IPS DF 6.9 (cell line): Measurements from ENCODE around the gene HP1BP3.
"Not testable (repeated sequence)": the region's sequence is repeated elsewhere in the genome, so short reads cannot be mapped to it uniquely, and the experiment has no call there.

Experiments used
- DNase-seq: peaks from one replicate; pipeline ENCODE4 v3.0.0-alpha.2; 2013; ENCODE audit warnings: low read depth, low spot score
- H3K27ac ChIP-seq: one replicate; pipeline ENCODE4 v1.5.1; 2013; ENCODE audit warnings: low read length, control low read depth
- H3K27me3 ChIP-seq: 2 replicates; pipeline ENCODE4 v1.6.1; 2013; ENCODE audit warnings: mild to moderate bottlenecking, low read length; ENCODE audit not compliant: control insufficient read depth, insufficient read depth
- H3K36me3 ChIP-seq: 2 replicates; pipeline ENCODE4 v1.6.1; 2013; ENCODE audit warnings: low read length; ENCODE audit not compliant: control insufficient read depth, insufficient read depth
- H3K4me1 ChIP-seq: 2 replicates; pipeline ENCODE4 v1.6.1; 2013; ENCODE audit warnings: low read length; ENCODE audit not compliant: control insufficient read depth, insufficient read depth
- H3K4me3 ChIP-seq: 2 replicates; pipeline ENCODE4 v1.5.1; 2013; ENCODE audit warnings: mild to moderate bottlenecking, low read length
- H3K9me3 ChIP-seq: 2 replicates; pipeline ENCODE4 v1.6.1; 2013; ENCODE audit warnings: low read length, inconsistent platforms; ENCODE audit not compliant: control insufficient read depth, insufficient read depth
- WGBS: extraction: QIAGEN DNeasy Blood & Tissue Kit; methylation state at CpG from one replicate; pipeline ENCODE4 v1.1.7; 2013; ENCODE audit warnings: mixed read lengths, missing lambda C conversion rate; ENCODE audit not compliant: insufficient read length, insufficient coverage; 5-methylcytosine and 5-hydroxymethylcytosine counted together

HP1BP3 gene

GRCh38 chr1:20720631-20721091, 66.4 kb downstream of the HP1BP3 start:
- WGBS = no CpG with 5 or more reads among the region's 12 CpGs
- no peaks in the 10 kb centered on the region for H3K27me3 ChIP-seq
- H3K9me3 ChIP-seq = no peaks in the 10 kb centered on the region
- H3K4me1 ChIP-seq = peaks cover 4% of the 10 kb centered on the region; the same call in 1 of the 2 replicates
- H3K36me3 ChIP-seq = no peaks in the 10 kb centered on the region; the same call in 1 of the 2 replicates
- no peak for DNase-seq
- H3K4me3 ChIP-seq = no peak overlapping the region
- no peak overlapping the region for H3K27ac ChIP-seq

DNA sequence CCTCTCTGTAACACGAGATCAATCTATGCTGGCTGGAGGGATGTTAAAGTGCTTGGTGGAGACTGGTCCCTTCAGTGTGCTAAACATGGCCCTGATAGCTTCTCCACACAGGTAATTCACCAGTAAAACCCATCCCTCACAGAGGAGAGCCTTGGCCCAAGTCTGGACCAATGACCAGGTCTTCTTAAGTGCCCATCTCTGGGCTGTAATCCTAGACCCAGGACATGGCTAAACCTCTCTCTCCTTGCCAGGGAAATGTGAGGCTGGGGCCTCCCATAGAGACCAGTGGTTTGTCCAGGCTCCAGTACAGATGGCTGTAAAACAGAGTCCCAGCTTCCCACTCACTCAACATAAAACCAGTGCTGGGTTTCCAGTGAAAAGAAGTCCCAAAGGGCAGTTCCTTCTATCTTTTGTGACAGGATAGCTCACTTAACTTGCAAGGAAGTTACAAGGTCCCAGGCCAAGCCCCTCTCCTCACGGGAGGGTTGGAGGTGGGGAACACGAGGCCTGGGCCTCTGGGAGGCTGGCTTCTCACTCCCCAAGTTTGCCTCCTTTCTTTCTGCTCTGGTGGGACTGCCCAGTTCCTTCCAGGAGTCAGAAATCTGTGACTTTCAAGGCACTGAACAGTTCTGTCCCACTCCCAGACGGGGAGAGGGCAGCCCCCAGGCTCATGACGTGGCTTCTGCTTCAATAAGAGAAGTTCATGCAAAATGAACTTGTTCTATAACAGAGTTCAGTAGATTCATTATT, 67.1 kb downstream of the HP1BP3 start:
- Histone ChIP-seq H3K9me3 (no peaks in the 10 kb centered on the region), H3K4me1 (peaks cover 4% of the 10 kb centered on the region; the same call in 1 of the 2 replicates), H3K4me3 (no peak overlapping the region), H3K27ac (no peak overlapping the region), H3K27me3 (no peaks in the 10 kb centered on the region), H3K36me3 (no peaks in the 10 kb centered on the region; the same call in 1 of the 2 replicates)
- DNase-seq = no peak
- no CpG with 5 or more reads among the region's 5 CpGs for WGBS

DNA sequence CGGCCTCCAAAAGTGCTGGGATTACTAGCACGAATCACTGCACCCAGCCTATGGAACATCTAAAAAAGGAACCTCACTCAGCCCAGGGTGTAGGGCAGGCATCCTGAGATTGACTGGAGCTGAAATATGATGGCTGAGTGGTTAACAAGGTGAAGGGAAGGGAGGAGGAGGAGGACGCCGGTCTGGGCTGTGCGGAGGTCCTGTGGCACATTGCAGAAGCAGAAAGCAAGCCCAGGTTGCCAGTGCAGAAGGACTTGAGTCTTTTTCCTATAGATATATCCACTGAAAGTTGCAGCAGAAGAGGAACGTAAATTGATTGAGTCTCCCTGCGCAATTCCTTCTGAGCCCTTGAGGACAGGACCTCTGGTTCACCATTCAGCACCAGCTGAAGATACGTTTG, 67.8 kb downstream of the HP1BP3 start:
- Histone ChIP-seq H3K4me1 (peaks cover 4% of the 10 kb centered on the region; the same call in 1 of the 2 replicates), H3K36me3 (no peaks in the 10 kb centered on the region; the same call in 1 of the 2 replicates), H3K4me3 (no peak overlapping the region), H3K27me3 (no peaks in the 10 kb centered on the region), H3K27ac (no peak overlapping the region), H3K9me3 (no peaks in the 10 kb centered on the region)
- DNase-seq = no peak
- no CpG with 5 or more reads among the region's 8 CpGs for WGBS

DNA sequence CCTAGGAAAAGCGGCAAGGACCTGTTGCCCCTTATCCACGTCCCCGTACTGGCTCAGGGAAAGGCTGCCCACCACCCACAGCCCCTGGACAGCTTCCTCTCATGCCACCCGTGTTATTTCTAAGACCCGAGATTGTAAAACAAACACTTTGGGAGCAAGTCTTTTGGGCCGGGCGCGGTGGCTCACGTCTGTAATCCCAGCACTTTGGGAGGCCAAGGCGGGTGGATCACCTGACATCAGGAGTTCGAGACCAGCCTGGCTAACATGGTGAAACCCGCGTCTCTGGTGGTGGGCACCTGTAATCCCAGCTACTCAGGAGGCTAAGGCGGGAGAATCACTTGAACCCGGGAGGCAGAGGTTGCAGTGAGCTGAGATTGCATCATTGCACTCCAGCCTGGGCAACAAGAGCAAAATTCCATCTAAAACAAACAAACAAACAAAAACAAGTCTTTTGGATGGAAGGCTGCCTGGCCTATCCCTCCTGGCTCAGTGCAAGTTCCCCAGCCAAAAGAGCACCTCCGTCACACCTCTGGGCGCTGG, 68.7 kb downstream of the HP1BP3 start:
- not testable (repeated sequence) for H3K27ac ChIP-seq, DNase-seq, H3K27me3 ChIP-seq, H3K9me3 ChIP-seq, H3K36me3 ChIP-seq, H3K4me1 ChIP-seq
- H3K4me3 ChIP-seq = peak overlapping the region; percentile 67; the same call in 1 of the 2 replicates
- no CpG with 5 or more reads among the region's 17 CpGs for WGBS

GRCh38 chr1:20717452-20718342, 69.4 kb downstream of the HP1BP3 start, which contains the start of gene KIF17:
Gene KIF17 (minus strand): TSS chr1:20718007. CDS start chr1:20717706, 301 bp downstream.
- H3K4me1 ChIP-seq = peaks cover 3% of the 10 kb centered on the region; the same call in 1 of the 2 replicates
- H3K9me3 ChIP-seq = no peaks in the 10 kb centered on the region
- no peaks in the 10 kb centered on the region for H3K36me3 ChIP-seq
- H3K27me3 ChIP-seq = no peaks in the 10 kb centered on the region
- no CpG with 5 or more reads among the region's 112 CpGs for WGBS
- H3K27ac ChIP-seq = no peak within 1 kb of the TSS
- DNase-seq = no peak
- H3K4me3 ChIP-seq = peak within 1 kb of the TSS; percentile 67

DNA sequence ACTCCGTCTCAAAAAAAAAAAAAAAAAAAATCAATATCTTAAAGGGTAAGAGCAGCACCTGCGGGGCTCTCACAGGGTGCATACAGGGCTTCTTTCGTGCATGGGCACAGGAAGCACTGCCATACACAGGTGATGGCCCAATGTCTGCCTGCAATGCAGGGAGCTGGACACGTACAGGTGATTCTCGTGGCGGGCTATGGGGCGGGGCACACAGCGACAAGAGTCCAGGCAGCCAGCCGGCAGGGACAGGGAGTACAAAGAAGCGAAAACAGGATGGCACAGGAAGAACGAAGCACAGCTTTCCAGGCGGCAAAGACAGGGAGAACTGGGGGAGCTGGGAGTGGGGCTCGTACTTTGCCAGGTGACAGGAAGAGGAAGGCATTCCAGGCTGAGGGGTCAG, 70.9 kb downstream of the HP1BP3 start:
- WGBS = no CpG with 5 or more reads among the region's 13 CpGs
- H3K27me3 ChIP-seq = no peaks in the 10 kb centered on the region
- peaks cover 2% of the 10 kb centered on the region; the same call in 1 of the 2 replicates for H3K4me1 ChIP-seq
- H3K27ac ChIP-seq = no peak overlapping the region
- H3K36me3 ChIP-seq = no peaks in the 10 kb centered on the region
- no peak for DNase-seq
- H3K9me3 ChIP-seq = no peaks in the 10 kb centered on the region
- no peak overlapping the region for H3K4me3 ChIP-seq

DNA sequence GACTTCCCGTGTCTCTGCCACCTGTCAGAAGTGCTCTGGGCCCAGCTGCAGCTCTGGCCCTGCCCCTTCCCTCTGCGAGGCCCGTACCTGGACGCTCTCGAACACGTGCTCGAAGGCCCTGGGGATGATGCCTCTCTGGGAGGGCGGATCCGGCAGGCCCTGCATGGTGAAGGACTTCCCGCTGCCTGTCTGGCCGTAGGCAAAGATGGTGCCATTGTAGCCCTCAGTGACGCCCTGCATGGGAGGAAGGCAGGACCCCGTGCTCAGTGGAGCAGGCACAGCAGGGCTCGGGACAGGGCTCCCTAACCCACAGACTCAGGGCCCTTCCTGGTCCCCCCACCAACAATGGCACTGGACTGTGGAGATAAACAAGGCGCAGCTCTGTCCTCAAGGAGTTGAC, 71.7 kb downstream of the HP1BP3 start:
- H3K4me3 ChIP-seq = no peak overlapping the region
- peaks cover 2% of the 10 kb centered on the region; the same call in 1 of the 2 replicates for H3K4me1 ChIP-seq
- WGBS = no CpG with 5 or more reads among the region's 15 CpGs
- H3K9me3 ChIP-seq = no peaks in the 10 kb centered on the region
- DNase-seq = no peak
- H3K27me3 ChIP-seq = no peaks in the 10 kb centered on the region
- H3K27ac ChIP-seq = no peak overlapping the region
- no peaks in the 10 kb centered on the region for H3K36me3 ChIP-seq

GRCh38 chr1:20713440-20713839, 73.7 kb downstream of the HP1BP3 start:
- DNase-seq = no peak
- H3K9me3 ChIP-seq = no peaks in the 10 kb centered on the region
- no CpG with 5 or more reads among the region's 6 CpGs for WGBS
- no peaks in the 10 kb centered on the region for H3K36me3 ChIP-seq
- H3K4me3 ChIP-seq = no peak overlapping the region
- no peaks in the 10 kb centered on the region for H3K27me3 ChIP-seq
- no peak overlapping the region for H3K27ac ChIP-seq
- peaks cover 2% of the 10 kb centered on the region; the same call in 1 of the 2 replicates for H3K4me1 ChIP-seq

DNA sequence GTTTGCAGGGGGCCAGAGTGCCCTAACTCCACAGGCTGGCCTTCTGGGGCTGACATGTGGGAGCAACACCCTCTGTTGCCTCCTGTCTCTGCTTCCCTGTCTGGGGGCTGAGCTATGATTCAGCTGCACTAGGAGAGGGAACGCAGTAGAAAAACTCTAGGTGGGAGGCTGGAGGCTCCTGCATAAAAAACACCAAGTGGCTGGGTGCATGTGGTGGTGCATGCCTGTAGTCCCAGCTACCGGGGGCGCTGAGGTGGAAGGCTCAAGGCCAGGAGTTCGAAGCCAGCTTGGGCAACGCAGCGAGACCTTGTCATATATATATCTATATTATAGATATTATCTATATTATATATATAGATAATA, 74.9 kb downstream of the HP1BP3 start:
- DNase-seq = no peak
- Histone ChIP-seq H3K9me3 (no peaks in the 10 kb centered on the region), H3K36me3 (no peaks in the 10 kb centered on the region; the same call in 1 of the 2 replicates), H3K27ac (no peak overlapping the region), H3K4me1 (peaks cover 2% of the 10 kb centered on the region; the same call in 1 of the 2 replicates), H3K27me3 (no peaks in the 10 kb centered on the region), H3K4me3 (no peak overlapping the region)
- no CpG with 5 or more reads among the region's 6 CpGs for WGBS
